SK-N-SH (cell line): ENCODE data around the gene LANCL3. TPM values are rescaled to one million over a fixed set of nuclear protein-coding genes. Genes with fewer than 3 reads are reported as not detected.

Source experiments
- CTCF ChIA-PET: fragments of 300-600, 350-600 bp; formaldehyde crosslinking; extraction: SDS; loops from one replicate; lab custom pipeline; 2021; lab: Yijun Ruan, JAX
- POLR2A ChIA-PET: fragments of 350-600 bp; sonication (Branson Sonifier 250); formaldehyde crosslinking; extraction: SDS; loops from one replicate; lab custom pipeline; 2020; ENCODE audit warnings: antibody characterized with exemption, inconsistent platforms; lab: Yijun Ruan, JAX
- DNase-seq: peaks from one replicate; pipeline ENCODE4 v3.0.0; 2012
- H2AFZ ChIP-seq: fragments of 200-600 bp; sonication (generic); 2 replicates; pipeline ENCODE4 v1.8.1; 2016; ENCODE audit warnings: antibody characterized with exemption, mild to moderate bottlenecking, low read depth
- H3F3A ChIP-seq: fragments of 200-600 bp; sonication (generic); replicated peaks from 2 replicates; pipeline ENCODE3; 2016; ENCODE audit warnings: antibody characterized with exemption, mild to moderate bottlenecking; ENCODE audit not compliant: insufficient read depth
- H3K27ac ChIP-seq, 2 experiments: fragments of 200-500 bp in 1 of 2; fragments of 200-600 bp in 1 of 2; sonication (Bioruptor generic) in 1 of 2; sonication (generic), shearing (Covaris generic) in 1 of 2; 2 replicates each; pipeline versions ENCODE4 v1.5.1 to v1.6.1; 2014 to 2016; ENCODE audit warnings: low read depth in 2 of 2, inconsistent platforms in 1 of 2, low read length in 1 of 2, mild to moderate bottlenecking in 1 of 2, mixed read lengths in 1 of 2
- H3K27me3 ChIP-seq: fragments of 200-600 bp; sonication (generic), shearing (Covaris generic); 2 replicates; pipeline ENCODE4 v1.6.1; 2016; ENCODE audit warnings: mixed run types; ENCODE audit not compliant: insufficient read depth
- H3K36me3 ChIP-seq, 2 experiments: fragments of 200-500 bp in 1 of 2; fragments of 200-600 bp in 1 of 2; sonication (Bioruptor generic) in 1 of 2; sonication (generic) in 1 of 2; replicated peaks in 1 of 2; 2 replicates each; pipeline versions ENCODE3 to v1.5.1; 2014 to 2016; ENCODE audit warnings: low read length in 1 of 2, mild to moderate bottlenecking in 1 of 2; ENCODE audit not compliant: insufficient read depth in 2 of 2, control insufficient read depth in 1 of 2
- H3K4me1 ChIP-seq, 2 experiments: fragments of 200-500 bp in 1 of 2; fragments of 200-600 bp in 1 of 2; sonication (Bioruptor generic) in 1 of 2; sonication (generic), shearing (Covaris generic) in 1 of 2; 2 replicates each; pipeline versions ENCODE4 v1.5.1 to v1.6.1; 2014 to 2016; ENCODE audit warnings: low read depth in 1 of 2, low read length in 1 of 2, mixed run types in 1 of 2; ENCODE audit not compliant: insufficient read depth in 2 of 2, control insufficient read depth in 1 of 2
- H3K4me2 ChIP-seq: fragments of 200-600 bp; sonication (generic), shearing (Covaris generic); 2 replicates; pipeline ENCODE4 v1.6.1; 2017; ENCODE audit warnings: mixed run types
- H3K4me3 ChIP-seq, 2 experiments: fragments of 200-500 bp in 1 of 2; fragments of 200-600 bp in 1 of 2; sonication (Bioruptor generic) in 1 of 2; sonication (generic), shearing (Covaris generic) in 1 of 2; 2 replicates each; pipeline versions ENCODE4 v1.5.1 to v1.8.1; 2014 to 2016; ENCODE audit warnings: low read depth in 2 of 2, inconsistent platforms in 1 of 2, low read length in 1 of 2, mild to moderate bottlenecking in 1 of 2, mixed read lengths in 1 of 2, moderate library complexity in 1 of 2
- H3K79me2 ChIP-seq: fragments of 200-600 bp; sonication (generic); 2 replicates; pipeline ENCODE4 v1.8.1; 2017; ENCODE audit warnings: mild to moderate bottlenecking; ENCODE audit not compliant: insufficient read depth
- H3K9ac ChIP-seq: fragments of 200-600 bp; sonication (generic); 2 replicates; pipeline ENCODE4 v1.6.1; 2017; ENCODE audit warnings: mixed run types
- H3K9me2 ChIP-seq: fragments of 200-600 bp; sonication (generic); 2 replicates; pipeline ENCODE4 v1.6.1; 2017; ENCODE audit warnings: mixed run types
- H3K9me3 ChIP-seq: fragments of 200-600 bp; sonication (generic); 2 replicates; pipeline ENCODE4 v1.6.1; 2017; ENCODE audit warnings: mixed run types, mild to moderate bottlenecking, moderate library complexity
- H4K20me1 ChIP-seq: fragments of 200-600 bp; sonication (generic); 2 replicates; pipeline ENCODE4 v1.6.1; 2017; ENCODE audit warnings: mild to moderate bottlenecking, mixed run types; ENCODE audit not compliant: insufficient read depth
- CHD2 ChIP-seq: fragments of 150-350 bp; IDR thresholded peaks from 2 replicates; pipeline ENCODE4 v1.6.1; 2018; ENCODE audit warnings: low read length; ENCODE audit not compliant: partially characterized antibody
- ELF1 ChIP-seq: IDR thresholded peaks from 2 replicates; pipeline ENCODE4 v1.4.0; 2012
- EZH2phosphoT487 ChIP-seq: fragments of 200-600 bp; sonication (generic); IDR thresholded peaks from 2 replicates; pipeline ENCODE4 v1.6.1; 2017; ENCODE audit warnings: low read depth, mixed run types, mild to moderate bottlenecking, antibody characterized with exemption, moderate library complexity, borderline replicate concordance
- FOXM1 ChIP-seq: IDR thresholded peaks from 2 replicates; pipeline ENCODE4 v1.4.0; 2012; ENCODE audit warnings: low read depth, mild to moderate bottlenecking
- GABPA ChIP-seq: IDR thresholded peaks from 2 replicates; pipeline ENCODE4 v1.4.0; 2012; ENCODE audit warnings: low read depth, mild to moderate bottlenecking
- GATA2 ChIP-seq: sonication (generic); formaldehyde crosslinking; IDR thresholded peaks from 2 replicates; pipeline ENCODE4 v1.5.0; 2020; ENCODE audit warnings: mild to moderate bottlenecking, missing genetic modification reagents
- NRF1 ChIP-seq: IDR thresholded peaks from 2 replicates; pipeline ENCODE4 v1.6.1; 2012; ENCODE audit warnings: low read depth, mild to moderate bottlenecking, low read length
- RAD21 ChIP-seq: IDR thresholded peaks from 2 replicates; pipeline ENCODE4 v1.6.1; 2012; ENCODE audit warnings: mild to moderate bottlenecking, low read length
- RCOR1 ChIP-seq: fragments of 150-350 bp; IDR thresholded peaks from 2 replicates; pipeline ENCODE4 v1.6.1; 2017; ENCODE audit warnings: antibody characterized with exemption, low read length
- RFX5 ChIP-seq: IDR thresholded peaks from 2 replicates; pipeline ENCODE4 v1.6.1; 2012; ENCODE audit warnings: mild to moderate bottlenecking, improper control_type of control experiment, low read length
- RXRA ChIP-seq: IDR thresholded peaks from 2 replicates; pipeline ENCODE4 v1.4.0; 2012; ENCODE audit warnings: low read depth, mild to moderate bottlenecking, borderline replicate concordance
- SIN3A ChIP-seq: IDR thresholded peaks from 2 replicates; pipeline ENCODE4 v1.6.1; 2012; ENCODE audit warnings: low read depth, mild to moderate bottlenecking, low read length, moderate library complexity, borderline replicate concordance
- TAF1 ChIP-seq: IDR thresholded peaks from 2 replicates; pipeline ENCODE4 v1.6.1; 2012; ENCODE audit warnings: low read depth, mild to moderate bottlenecking, low read length, moderate library complexity, borderline replicate concordance
- TCF12 ChIP-seq: IDR thresholded peaks from 2 replicates; pipeline ENCODE4 v1.4.0; 2012
- YY1 ChIP-seq: IDR thresholded peaks from 2 replicates; pipeline ENCODE4 v1.4.0; 2012; ENCODE audit warnings: low read depth, mild to moderate bottlenecking
- WGBS: methylation state at CpG from one replicate; pipeline ENCODE4 v1.1.6; 2017; ENCODE audit warnings: low lambda C conversion rate; 5-methylcytosine and 5-hydroxymethylcytosine counted together
- polyA plus RNA-seq, 3 experiments: library from polyadenylated mRNA; depleted of rRNA; stranded (reverse); fragments of >200 nt; gene quantifications; 2 replicates each; pipeline ENCODE4 v1.2.3, GENCODE V29; 2012
- TF ChIP-seq, protein P1 (sequence below): IDR thresholded peaks from 2 replicates; pipeline ENCODE4 v1.6.1; 2012; ENCODE audit warnings: mild to moderate bottlenecking, low read depth, low read length, moderate library complexity
- TF ChIP-seq, protein P2 (sequence below): IDR thresholded peaks from 2 replicates; pipeline ENCODE4 v1.4.0; 2012; ENCODE audit warnings: low read depth, borderline replicate concordance
- TF ChIP-seq, protein P3 (sequence below): IDR thresholded peaks from 2 replicates; pipeline ENCODE4 v1.4.0; 2012; ENCODE audit warnings: low read depth, borderline replicate concordance

The LANCL3 gene
- polyA plus RNA-seq, 1 of the 3 experiments (the other 2 are of a cell fraction) = under 0.01 TPM

DNA sequence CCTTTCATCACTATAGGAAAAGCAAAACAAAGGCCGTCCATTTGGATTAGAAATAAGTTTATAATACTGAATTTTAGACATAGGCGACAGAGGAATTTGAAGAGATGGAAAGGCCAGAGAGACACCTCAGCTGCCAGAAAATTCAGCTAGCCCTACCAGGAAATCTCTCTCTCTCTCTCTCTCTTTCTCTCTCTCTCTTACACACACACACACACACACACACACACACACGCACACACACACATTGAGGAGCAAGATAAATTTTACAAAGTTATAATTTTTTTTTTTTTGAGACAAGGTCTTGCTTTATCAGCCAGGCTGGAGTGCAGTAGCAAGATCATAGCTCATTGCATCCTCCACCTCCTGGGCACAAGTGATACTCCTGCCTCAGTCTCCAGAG lies 115.5 kb downstream of the LANCL3 start:
- no peak overlapping the region for H3K27ac ChIP-seq
- WGBS = 44% methylated on average over 3 of the region's 3 CpGs
- no peaks in the 10 kb centered on the region for H3K9me3 ChIP-seq
- no peak for DNase-seq
- no peaks in the 10 kb centered on the region for H3K9me2 ChIP-seq
- no peak overlapping the region for H2AFZ ChIP-seq
- TF ChIP-seq FOXM1 (no peak), RAD21 (no peak), TCF12 (no peak), GABPA (no peak), RXRA (no peak), TAF1 (no peak)
- no peak overlapping the region for H3K4me2 ChIP-seq
- ChIA-PET POLR2A (no interaction called here), CTCF (no interaction called here)
- no peaks in the 10 kb centered on the region for H3F3A ChIP-seq
- H3K79me2 ChIP-seq = no peaks in the 10 kb centered on the region
- H3K4me1 ChIP-seq = peaks cover 0 to 3% of the 10 kb centered on the region in 2 experiments; a peak in 1 of 4 replicates
- no peak overlapping the region for H3K4me3 ChIP-seq
- no peak overlapping the region for H3K9ac ChIP-seq
- H3K36me3 ChIP-seq = no peaks in the 10 kb centered on the region
- no peaks in the 10 kb centered on the region for H4K20me1 ChIP-seq
- H3K27me3 ChIP-seq = peaks cover 16% of the 10 kb centered on the region; the same call in 1 of the 2 replicates

DNA sequence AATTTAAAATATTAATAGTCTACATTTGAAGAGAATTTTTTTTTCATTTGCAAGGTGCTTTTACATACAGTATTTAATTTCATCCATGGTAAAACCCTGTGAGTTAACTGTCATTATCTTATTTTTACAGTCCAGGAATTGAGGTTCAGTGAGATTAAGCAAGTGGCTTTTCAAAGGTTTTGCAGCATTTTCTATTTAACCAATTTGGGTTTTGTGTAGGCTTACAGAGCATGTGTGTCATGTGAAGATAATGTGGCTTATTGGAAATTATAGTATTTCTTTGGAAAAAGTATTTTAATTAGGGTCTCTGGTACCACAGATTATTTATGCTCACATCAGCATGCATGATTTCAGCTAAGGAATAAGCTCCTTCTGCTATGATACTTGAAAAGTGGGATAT lies 118.7 kb downstream of the LANCL3 start:
- ChIA-PET POLR2A (no interaction called here), CTCF (interaction anchor here (0.7 kb wide), 1 partner anchor 27 kb away, joined by 3 read pairs; no protein-coding TSS in a partner anchor)
- no peaks in the 10 kb centered on the region for H3K9me2 ChIP-seq
- no peaks in the 10 kb centered on the region for H3K9me3 ChIP-seq
- H3K79me2 ChIP-seq = no peaks in the 10 kb centered on the region
- H3K27ac ChIP-seq = no peak overlapping the region
- no peak overlapping the region for H3K9ac ChIP-seq
- H3F3A ChIP-seq = no peaks in the 10 kb centered on the region
- H2AFZ ChIP-seq = no peak overlapping the region
- DNase-seq = no peak
- no peak overlapping the region for H3K4me3 ChIP-seq
- H3K36me3 ChIP-seq = no peaks in the 10 kb centered on the region
- H3K4me1 ChIP-seq = peaks cover 0 to 3% of the 10 kb centered on the region in 2 experiments; a peak in 1 of 4 replicates
- TF ChIP-seq NRF1 (no peak), RFX5 (no peak), GATA2 (CRISPR knock-in tag) (no peak), CHD2 (no peak), EZH2phosphoT487 (no peak), RXRA (no peak), ELF1 (no peak), RCOR1 (no peak)
- H4K20me1 ChIP-seq = no peaks in the 10 kb centered on the region
- peaks cover 12% of the 10 kb centered on the region; the same call in 1 of the 2 replicates for H3K27me3 ChIP-seq
- no peak overlapping the region for H3K4me2 ChIP-seq

DNA sequence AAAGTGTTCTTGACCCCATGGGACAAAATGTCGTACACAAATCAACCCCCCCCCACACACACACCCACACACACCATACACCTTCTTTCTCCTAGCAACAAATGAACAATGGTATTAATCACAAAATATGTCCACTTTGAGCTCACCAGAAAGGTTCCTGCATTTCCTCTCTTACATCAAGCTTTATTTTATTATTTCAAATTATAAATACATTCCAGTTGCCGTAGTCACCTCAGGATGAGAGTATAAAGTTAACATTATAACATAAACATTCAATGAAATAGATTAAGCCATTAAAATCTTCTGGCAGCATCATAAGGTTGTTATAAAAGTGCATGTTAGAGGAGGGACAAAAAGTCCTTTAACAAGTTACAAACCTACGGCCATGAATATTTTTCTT lies 121.5 kb downstream of the LANCL3 start:
- no peak for DNase-seq
- Histone ChIP-seq H3F3A (no peaks in the 10 kb centered on the region), H3K27ac (no peak overlapping the region), H3K4me2 (no peak overlapping the region), H3K4me1 (no peaks in the 10 kb centered on the region), H4K20me1 (no peaks in the 10 kb centered on the region), H3K79me2 (no peaks in the 10 kb centered on the region), H3K9me3 (no peaks in the 10 kb centered on the region), H3K27me3 (no peaks in the 10 kb centered on the region; the same call in 1 of the 2 replicates), H3K9me2 (no peaks in the 10 kb centered on the region), H3K36me3 (no peaks in the 10 kb centered on the region), H2AFZ (no peak overlapping the region), H3K4me3 (no peak overlapping the region), H3K9ac (no peak overlapping the region)
- 33% methylated on average over 3 of the region's 3 CpGs for WGBS
- POLR2A ChIA-PET = no interaction called here
- CTCF ChIA-PET = no interaction called here
- TF ChIP-seq, protein P1, sequence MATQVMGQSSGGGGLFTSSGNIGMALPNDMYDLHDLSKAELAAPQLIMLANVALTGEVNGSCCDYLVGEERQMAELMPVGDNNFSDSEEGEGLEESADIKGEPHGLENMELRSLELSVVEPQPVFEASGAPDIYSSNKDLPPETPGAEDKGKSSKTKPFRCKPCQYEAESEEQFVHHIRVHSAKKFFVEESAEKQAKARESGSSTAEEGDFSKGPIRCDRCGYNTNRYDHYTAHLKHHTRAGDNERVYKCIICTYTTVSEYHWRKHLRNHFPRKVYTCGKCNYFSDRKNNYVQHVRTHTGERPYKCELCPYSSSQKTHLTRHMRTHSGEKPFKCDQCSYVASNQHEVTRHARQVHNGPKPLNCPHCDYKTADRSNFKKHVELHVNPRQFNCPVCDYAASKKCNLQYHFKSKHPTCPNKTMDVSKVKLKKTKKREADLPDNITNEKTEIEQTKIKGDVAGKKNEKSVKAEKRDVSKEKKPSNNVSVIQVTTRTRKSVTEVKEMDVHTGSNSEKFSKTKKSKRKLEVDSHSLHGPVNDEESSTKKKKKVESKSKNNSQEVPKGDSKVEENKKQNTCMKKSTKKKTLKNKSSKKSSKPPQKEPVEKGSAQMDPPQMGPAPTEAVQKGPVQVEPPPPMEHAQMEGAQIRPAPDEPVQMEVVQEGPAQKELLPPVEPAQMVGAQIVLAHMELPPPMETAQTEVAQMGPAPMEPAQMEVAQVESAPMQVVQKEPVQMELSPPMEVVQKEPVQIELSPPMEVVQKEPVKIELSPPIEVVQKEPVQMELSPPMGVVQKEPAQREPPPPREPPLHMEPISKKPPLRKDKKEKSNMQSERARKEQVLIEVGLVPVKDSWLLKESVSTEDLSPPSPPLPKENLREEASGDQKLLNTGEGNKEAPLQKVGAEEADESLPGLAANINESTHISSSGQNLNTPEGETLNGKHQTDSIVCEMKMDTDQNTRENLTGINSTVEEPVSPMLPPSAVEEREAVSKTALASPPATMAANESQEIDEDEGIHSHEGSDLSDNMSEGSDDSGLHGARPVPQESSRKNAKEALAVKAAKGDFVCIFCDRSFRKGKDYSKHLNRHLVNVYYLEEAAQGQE = no peak
- TF ChIP-seq, protein P2, sequence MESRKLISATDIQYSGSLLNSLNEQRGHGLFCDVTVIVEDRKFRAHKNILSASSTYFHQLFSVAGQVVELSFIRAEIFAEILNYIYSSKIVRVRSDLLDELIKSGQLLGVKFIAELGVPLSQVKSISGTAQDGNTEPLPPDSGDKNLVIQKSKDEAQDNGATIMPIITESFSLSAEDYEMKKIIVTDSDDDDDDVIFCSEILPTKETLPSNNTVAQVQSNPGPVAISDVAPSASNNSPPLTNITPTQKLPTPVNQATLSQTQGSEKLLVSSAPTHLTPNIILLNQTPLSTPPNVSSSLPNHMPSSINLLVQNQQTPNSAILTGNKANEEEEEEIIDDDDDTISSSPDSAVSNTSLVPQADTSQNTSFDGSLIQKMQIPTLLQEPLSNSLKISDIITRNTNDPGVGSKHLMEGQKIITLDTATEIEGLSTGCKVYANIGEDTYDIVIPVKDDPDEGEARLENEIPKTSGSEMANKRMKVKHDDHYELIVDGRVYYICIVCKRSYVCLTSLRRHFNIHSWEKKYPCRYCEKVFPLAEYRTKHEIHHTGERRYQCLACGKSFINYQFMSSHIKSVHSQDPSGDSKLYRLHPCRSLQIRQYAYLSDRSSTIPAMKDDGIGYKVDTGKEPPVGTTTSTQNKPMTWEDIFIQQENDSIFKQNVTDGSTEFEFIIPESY = no peak
- TF ChIP-seq SIN3A (no peak), GABPA (no peak), YY1 (no peak), RFX5 (no peak), RXRA (no peak)
- TF ChIP-seq, protein P3, sequence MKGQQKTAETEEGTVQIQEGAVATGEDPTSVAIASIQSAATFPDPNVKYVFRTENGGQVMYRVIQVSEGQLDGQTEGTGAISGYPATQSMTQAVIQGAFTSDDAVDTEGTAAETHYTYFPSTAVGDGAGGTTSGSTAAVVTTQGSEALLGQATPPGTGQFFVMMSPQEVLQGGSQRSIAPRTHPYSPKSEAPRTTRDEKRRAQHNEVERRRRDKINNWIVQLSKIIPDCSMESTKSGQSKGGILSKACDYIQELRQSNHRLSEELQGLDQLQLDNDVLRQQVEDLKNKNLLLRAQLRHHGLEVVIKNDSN = no peak
